Measurements from ENCODE around the gene TMEM202. TPM values are rescaled to one million over a fixed set of nuclear protein-coding genes. Genes with fewer than 3 reads are reported as not detected.

Gene TMEM202, protein sequence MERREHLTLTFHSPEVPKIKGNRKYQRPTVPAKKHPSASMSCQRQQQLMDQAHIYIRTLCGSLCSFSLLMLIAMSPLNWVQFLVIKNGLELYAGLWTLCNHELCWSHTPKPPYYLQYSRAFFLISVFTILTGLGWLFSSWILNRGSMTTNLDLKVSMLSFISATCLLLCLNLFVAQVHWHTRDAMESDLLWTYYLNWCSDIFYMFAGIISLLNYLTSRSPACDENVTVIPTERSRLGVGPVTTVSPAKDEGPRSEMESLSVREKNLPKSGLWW
- polyA plus RNA-seq (2011; rRNA removed) (not detected in 2 replicates), polyA plus RNA-seq (2017; fragmentation: RNase III; extraction: RNeasy Plus Mini Kit Qiagen cat#74134 plus additional on column Dnase treatment) (not detected in 3 replicates), polyA minus RNA-seq (2011; rRNA and poly(A)+ RNA removed) (not detected in 2 replicates)
- not detected in 2 replicates for polyA plus RNA-seq (2012; cell fraction: cytosol; rRNA removed)
- not detected in 2 replicates for polyA plus RNA-seq (2012; cell fraction: nucleus; rRNA removed)

DNA sequence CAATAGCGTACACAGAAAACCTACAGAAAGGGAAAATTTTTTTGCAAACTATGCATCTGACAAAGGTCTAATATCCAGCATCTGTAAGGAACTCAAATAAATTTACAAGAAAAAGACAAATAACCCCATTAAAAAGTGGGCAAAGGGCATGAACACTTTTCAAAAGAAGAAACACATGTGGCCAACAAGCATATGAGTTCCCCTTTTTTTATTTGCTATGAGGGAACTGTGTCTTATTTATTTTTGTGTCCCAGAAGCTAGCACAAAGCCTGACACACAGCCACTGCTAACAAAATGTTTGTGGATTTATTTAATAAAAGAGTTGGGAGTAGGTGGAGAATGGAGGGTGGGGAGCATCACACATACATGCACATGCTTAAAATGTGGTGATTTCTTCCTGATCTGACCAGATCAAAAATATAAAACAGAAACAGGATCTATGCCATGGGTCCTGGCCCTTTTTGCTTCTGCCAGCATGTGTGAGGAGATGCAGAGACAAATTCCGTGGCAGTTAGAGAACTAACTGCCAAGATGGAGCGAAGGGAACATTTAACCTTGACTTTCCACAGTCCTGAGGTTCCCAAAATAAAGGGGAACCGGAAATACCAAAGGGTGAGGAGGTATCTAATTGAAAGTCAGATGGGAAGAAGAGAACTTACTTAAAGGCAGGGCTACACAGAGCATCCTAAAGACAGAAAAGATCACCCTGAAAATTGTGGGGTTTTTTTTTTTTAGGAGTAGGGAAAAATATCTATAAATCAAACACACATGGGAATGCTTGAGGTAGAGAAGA is at the start of gene TMEM202:
Gene TMEM202 (plus strand): TSS at position 510 of the 793 bp plus-strand sequence. CDS start 22 bp downstream, at position 532.
- H3K4me3 ChIP-seq: no peak within 1 kb of the TSS
- FAIRE-seq: peak; percentile 7
- H3K4me2 ChIP-seq: no peak within 1 kb of the TSS
- WGBS (ENCODE audit: missing lambda C conversion rate): 33% methylated on average over 4 of the region's 4 CpGs
- no peak for DNase-seq (ENCODE audit: low read depth in 1 of 2, low spot score in 1 of 2)
- CTCF ChIA-PET: interaction anchor here (0.7 kb wide), 1 partner anchor 169 kb away, joined by 3 read pairs; no protein-coding TSS in a partner anchor
- no peaks in the 10 kb centered on the region for H3K4me1 ChIP-seq
- no peak for TF ChIP-seq MAZ (IDR thresholded peaks at IDR 0.05; ENCODE audit: borderline replicate concordance, low read depth, low read length)
- TF ChIP-seq ZNF302 (CRISPR knock-in tag; IDR thresholded peaks at IDR 0.05): no peak
- no peak for TF ChIP-seq ESRRA (IDR thresholded peaks at IDR 0.05; ENCODE audit: borderline replicate concordance, low read length)
- TF ChIP-seq ZC3H11A (IDR thresholded peaks at IDR 0.05): no peak
- TF ChIP-seq CBX2 (IDR thresholded peaks at IDR 0.05; ENCODE audit: borderline replicate concordance, low read depth): no peak
- TF ChIP-seq KDM5A (IDR thresholded peaks at IDR 0.05): no peak
- 0 out of 6 replicates have a peak, but pooled peaks of 1 of the 2 experiments have one; percentile 22 for ATAC-seq
- H3K9me3 ChIP-seq: no peaks in the 10 kb centered on the region
- no peak within 1 kb of the TSS for H3K27ac ChIP-seq
- POLR2A ChIA-PET: no interaction called here

DNA sequence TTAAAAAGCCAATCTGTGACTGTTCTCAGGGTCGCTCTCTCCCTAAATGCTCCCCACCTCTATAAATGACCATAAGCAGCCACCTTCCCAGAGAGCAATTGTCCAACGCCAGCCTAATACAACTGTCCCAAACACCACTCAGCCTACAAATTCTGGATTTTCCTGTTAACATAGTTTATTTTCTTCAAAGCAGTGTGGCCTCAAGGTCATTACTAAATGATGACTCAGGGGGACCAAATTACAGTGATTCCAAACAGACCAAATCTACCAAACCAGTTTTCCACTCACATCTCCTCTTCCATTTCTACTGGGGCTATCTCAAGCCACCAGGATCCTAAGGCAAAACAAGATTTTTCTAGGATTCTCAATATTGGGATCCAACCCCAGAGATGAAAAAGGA is 44.8 kb upstream of the TMEM202 start:
- ChIA-PET CTCF (interaction anchor here (2.5 kb wide), 1 partner anchor 11 kb away, joined by 8 read pairs; no protein-coding TSS in a partner anchor), POLR2A (no interaction called here)
- Histone ChIP-seq H3K4me3 (no peak overlapping the region), H3K4me1 (no peaks in the 10 kb centered on the region), H3K4me2 (no peak overlapping the region), H3K27ac (no peak overlapping the region), H3K9me3 (no peaks in the 10 kb centered on the region)
- FAIRE-seq (no peak), ATAC-seq (no peak), DNase-seq (ENCODE audit: low read depth in 1 of 2, low spot score in 1 of 2) (no peak)
- TF ChIP-seq NR3C1 (IDR thresholded peaks at IDR 0.05): no peak
- TF ChIP-seq CBX2 (IDR thresholded peaks at IDR 0.05; ENCODE audit: borderline replicate concordance, low read depth): no peak
- TF ChIP-seq, protein P1, sequence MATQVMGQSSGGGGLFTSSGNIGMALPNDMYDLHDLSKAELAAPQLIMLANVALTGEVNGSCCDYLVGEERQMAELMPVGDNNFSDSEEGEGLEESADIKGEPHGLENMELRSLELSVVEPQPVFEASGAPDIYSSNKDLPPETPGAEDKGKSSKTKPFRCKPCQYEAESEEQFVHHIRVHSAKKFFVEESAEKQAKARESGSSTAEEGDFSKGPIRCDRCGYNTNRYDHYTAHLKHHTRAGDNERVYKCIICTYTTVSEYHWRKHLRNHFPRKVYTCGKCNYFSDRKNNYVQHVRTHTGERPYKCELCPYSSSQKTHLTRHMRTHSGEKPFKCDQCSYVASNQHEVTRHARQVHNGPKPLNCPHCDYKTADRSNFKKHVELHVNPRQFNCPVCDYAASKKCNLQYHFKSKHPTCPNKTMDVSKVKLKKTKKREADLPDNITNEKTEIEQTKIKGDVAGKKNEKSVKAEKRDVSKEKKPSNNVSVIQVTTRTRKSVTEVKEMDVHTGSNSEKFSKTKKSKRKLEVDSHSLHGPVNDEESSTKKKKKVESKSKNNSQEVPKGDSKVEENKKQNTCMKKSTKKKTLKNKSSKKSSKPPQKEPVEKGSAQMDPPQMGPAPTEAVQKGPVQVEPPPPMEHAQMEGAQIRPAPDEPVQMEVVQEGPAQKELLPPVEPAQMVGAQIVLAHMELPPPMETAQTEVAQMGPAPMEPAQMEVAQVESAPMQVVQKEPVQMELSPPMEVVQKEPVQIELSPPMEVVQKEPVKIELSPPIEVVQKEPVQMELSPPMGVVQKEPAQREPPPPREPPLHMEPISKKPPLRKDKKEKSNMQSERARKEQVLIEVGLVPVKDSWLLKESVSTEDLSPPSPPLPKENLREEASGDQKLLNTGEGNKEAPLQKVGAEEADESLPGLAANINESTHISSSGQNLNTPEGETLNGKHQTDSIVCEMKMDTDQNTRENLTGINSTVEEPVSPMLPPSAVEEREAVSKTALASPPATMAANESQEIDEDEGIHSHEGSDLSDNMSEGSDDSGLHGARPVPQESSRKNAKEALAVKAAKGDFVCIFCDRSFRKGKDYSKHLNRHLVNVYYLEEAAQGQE (IDR thresholded peaks at IDR 0.05): no peak
- no peak for TF ChIP-seq MAFK (IDR thresholded peaks at IDR 0.05; ENCODE audit: partially characterized antibody)
- no peak for TF ChIP-seq EHF (CRISPR knock-in tag; IDR thresholded peaks at IDR 0.05)
- TF ChIP-seq, protein P2, sequence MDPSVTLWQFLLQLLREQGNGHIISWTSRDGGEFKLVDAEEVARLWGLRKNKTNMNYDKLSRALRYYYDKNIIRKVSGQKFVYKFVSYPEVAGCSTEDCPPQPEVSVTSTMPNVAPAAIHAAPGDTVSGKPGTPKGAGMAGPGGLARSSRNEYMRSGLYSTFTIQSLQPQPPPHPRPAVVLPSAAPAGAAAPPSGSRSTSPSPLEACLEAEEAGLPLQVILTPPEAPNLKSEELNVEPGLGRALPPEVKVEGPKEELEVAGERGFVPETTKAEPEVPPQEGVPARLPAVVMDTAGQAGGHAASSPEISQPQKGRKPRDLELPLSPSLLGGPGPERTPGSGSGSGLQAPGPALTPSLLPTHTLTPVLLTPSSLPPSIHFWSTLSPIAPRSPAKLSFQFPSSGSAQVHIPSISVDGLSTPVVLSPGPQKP (IDR thresholded peaks at IDR 0.05; ENCODE audit: low read depth, low read length): no peak
- TF ChIP-seq, protein P3, sequence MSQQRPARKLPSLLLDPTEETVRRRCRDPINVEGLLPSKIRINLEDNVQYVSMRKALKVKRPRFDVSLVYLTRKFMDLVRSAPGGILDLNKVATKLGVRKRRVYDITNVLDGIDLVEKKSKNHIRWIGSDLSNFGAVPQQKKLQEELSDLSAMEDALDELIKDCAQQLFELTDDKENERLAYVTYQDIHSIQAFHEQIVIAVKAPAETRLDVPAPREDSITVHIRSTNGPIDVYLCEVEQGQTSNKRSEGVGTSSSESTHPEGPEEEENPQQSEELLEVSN (IDR thresholded peaks at IDR 0.05; ENCODE audit: borderline replicate concordance, low read depth): no peak
- TF ChIP-seq TFCP2L1 (CRISPR knock-in tag; IDR thresholded peaks at IDR 0.05): no peak
- no peak for TF ChIP-seq RARB (CRISPR knock-in tag; IDR thresholded peaks at IDR 0.05)
- no peak for TF ChIP-seq RAD21 (conservative IDR thresholded peaks at IDR 0.05 in 1 of 2, IDR thresholded peaks at IDR 0.05 in 1 of 2)
- TF ChIP-seq FOSL2 (IDR thresholded peaks at IDR 0.05): no peak
- TF ChIP-seq FOSL2 (CRISPR knock-in tag; IDR thresholded peaks at IDR 0.05): no peak
- TF ChIP-seq, protein P4, sequence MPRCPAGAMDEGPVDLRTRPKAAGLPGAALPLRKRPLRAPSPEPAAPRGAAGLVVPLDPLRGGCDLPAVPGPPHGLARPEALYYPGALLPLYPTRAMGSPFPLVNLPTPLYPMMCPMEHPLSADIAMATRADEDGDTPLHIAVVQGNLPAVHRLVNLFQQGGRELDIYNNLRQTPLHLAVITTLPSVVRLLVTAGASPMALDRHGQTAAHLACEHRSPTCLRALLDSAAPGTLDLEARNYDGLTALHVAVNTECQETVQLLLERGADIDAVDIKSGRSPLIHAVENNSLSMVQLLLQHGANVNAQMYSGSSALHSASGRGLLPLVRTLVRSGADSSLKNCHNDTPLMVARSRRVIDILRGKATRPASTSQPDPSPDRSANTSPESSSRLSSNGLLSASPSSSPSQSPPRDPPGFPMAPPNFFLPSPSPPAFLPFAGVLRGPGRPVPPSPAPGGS (IDR thresholded peaks at IDR 0.05): no peak
- no peak for TF ChIP-seq FOXS1 (CRISPR knock-in tag; IDR thresholded peaks at IDR 0.05)
- TF ChIP-seq, protein P5, sequence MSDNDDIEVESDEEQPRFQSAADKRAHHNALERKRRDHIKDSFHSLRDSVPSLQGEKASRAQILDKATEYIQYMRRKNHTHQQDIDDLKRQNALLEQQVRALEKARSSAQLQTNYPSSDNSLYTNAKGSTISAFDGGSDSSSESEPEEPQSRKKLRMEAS (IDR thresholded peaks at IDR 0.05): no peak
- TF ChIP-seq, protein P6, sequence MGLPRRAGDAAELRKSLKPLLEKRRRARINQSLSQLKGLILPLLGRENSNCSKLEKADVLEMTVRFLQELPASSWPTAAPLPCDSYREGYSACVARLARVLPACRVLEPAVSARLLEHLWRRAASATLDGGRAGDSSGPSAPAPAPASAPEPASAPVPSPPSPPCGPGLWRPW (IDR thresholded peaks at IDR 0.05): no peak
- no peak for TF ChIP-seq CHD2 (IDR thresholded peaks at IDR 0.05; ENCODE audit: low read length, partially characterized antibody)
- 97% methylated on average over 2 of the region's 2 CpGs for WGBS (ENCODE audit: missing lambda C conversion rate)

Data from A549 (cell line).